ENCODE measurements around the gene LDLRAD4. TPM values are rescaled to one million over a fixed set of nuclear protein-coding genes. Genes with fewer than 3 reads are reported as not detected.

Gene LDLRAD4
- total RNA-seq, 1 donor from 2014 or later, result 18.4 TPM

DNA sequence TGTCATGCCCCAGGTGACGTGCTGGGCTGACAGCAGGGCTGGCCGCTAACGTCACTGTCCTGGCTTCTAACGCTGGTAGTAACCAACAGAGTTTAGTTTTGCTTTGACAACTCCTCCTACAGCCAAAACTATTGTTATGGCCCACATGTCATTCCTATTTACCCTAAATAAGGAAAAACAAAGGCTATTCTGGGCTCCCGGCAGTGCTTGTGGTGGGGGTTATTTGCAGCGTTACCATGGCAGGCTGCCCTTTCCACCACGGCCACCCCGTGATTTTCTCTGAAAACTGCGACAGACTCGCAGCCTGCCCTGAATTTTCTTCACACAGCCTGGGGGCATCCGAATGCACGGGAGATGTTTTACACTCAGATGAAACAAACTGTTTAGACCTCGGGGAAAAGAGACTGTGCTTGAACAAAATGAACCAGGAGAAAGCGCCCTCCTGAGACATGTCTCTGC is 392.6 kb downstream of the LDLRAD4 start:
- TF ChIP-seq CTCF (IDR thresholded peaks at IDR 0.05), result no peak
- H3K9me3 ChIP-seq, result no peaks in the 10 kb centered on the region
- intact Hi-C loops (cut with DNase I), result no loop called here
- peak overlapping the region; percentile 53 for H3K27ac ChIP-seq
- no peaks in the 10 kb centered on the region for H3K36me3 ChIP-seq
- H3K4me1 ChIP-seq, result peaks cover 24% of the 10 kb centered on the region
- no peak for DNase-seq
- H3K4me3 ChIP-seq, result peak overlapping the region; percentile 39
- no peaks in the 10 kb centered on the region for H3K27me3 ChIP-seq
- peak; percentile 41 for ATAC-seq

- intact Hi-C loops (cut with DNase I), result no loop called here
- peak overlapping the region; percentile 39 for H3K4me3 ChIP-seq
- peak; percentile 59 for ATAC-seq
These were observed 393.1 kb downstream of the LDLRAD4 start for GRCh38 chr18:13611601-13612195.

GRCh38 chr18:13612196-13612997 is 393.8 kb downstream of the LDLRAD4 start:
- Histone ChIP-seq H3K27me3 (no peaks in the 10 kb centered on the region), H3K27ac (no peak overlapping the region), H3K4me1 (peaks cover 24% of the 10 kb centered on the region), H3K36me3 (no peaks in the 10 kb centered on the region), H3K4me3 (peak overlapping the region; percentile 39), H3K9me3 (no peaks in the 10 kb centered on the region)
- intact Hi-C loops (cut with DNase I), result no loop called here
- DNase-seq, result no peak
- no peak for TF ChIP-seq CTCF (IDR thresholded peaks at IDR 0.05)
- ATAC-seq, result peak; percentile 4

More at GRCh38 chr18:13611601-13612195, 393.1 kb downstream of the LDLRAD4 start:
- Histone ChIP-seq H3K27ac (peak overlapping the region; percentile 53), H3K9me3 (no peaks in the 10 kb centered on the region), H3K27me3 (no peaks in the 10 kb centered on the region), H3K36me3 (no peaks in the 10 kb centered on the region), H3K4me1 (peaks cover 24% of the 10 kb centered on the region)
- no peak for TF ChIP-seq CTCF (IDR thresholded peaks at IDR 0.05)
- no peak for DNase-seq

DNA sequence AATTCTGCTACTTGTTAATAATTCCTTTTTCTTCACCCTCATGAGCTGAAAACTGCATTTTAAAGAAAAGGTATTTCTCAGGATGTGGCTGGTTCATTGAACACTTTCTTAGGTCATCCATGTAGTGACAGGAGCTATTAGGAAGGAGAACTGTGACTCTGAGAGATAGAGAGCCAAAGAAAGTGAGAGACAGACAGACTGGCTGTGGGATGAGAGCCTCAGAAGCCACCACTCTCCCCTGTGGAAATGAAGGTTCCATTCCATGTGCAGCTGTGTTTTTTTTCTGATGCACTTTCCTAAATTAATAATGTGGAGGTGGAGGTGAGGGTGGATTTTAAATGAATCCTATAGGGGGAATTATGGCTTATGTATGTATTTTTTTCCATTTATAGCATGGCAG is 394.5 kb downstream of the LDLRAD4 start:
- H3K27ac ChIP-seq, result no peak overlapping the region

More for the DNA sequence above, 394.5 kb downstream of the LDLRAD4 start:
- ATAC-seq (no peak), DNase-seq (no peak)
- Histone ChIP-seq H3K36me3 (no peaks in the 10 kb centered on the region), H3K9me3 (no peaks in the 10 kb centered on the region), H3K4me3 (no peak overlapping the region), H3K4me1 (peaks cover 24% of the 10 kb centered on the region), H3K27me3 (no peaks in the 10 kb centered on the region)
- TF ChIP-seq CTCF (IDR thresholded peaks at IDR 0.05), result no peak
- intact Hi-C loops (cut with DNase I), result no loop called here

All from upper lobe of right lung (tissue), 1 donor.